Left ventricle myocardium inferior (tissue), 1 donor: Measurements from ENCODE around the gene SPATA6. TPM values are rescaled to one million over a fixed set of nuclear protein-coding genes. Genes with fewer than 3 reads are reported as not detected.
"Not testable (repeated sequence)": the region's sequence is repeated elsewhere in the genome, so short reads cannot be mapped to it uniquely, and the experiment has no call there.

ENCODE experiments used
- DNase-seq: peaks from one replicate; pipeline ENCODE4 v3.0.0-alpha.2; 2020
- H3K27ac ChIP-seq: fragments of 200-600 bp; replicated peaks from 2 replicates; pipeline ENCODE4 v1.8.0; 2021
- H3K27me3 ChIP-seq: fragments of 200-600 bp; 2 replicates; pipeline ENCODE4 v1.8.0; 2021; ENCODE audit warnings: low read depth
- H3K36me3 ChIP-seq: fragments of 200-600 bp; 2 replicates; pipeline ENCODE4 v1.8.0; 2021
- H3K4me1 ChIP-seq: fragments of 200-600 bp; 2 replicates; pipeline ENCODE4 v1.8.0; 2021
- H3K4me3 ChIP-seq: fragments of 200-600 bp; 2 replicates; pipeline ENCODE4 v1.8.0; 2021; ENCODE audit warnings: mild to moderate bottlenecking, moderate library complexity
- H3K9me3 ChIP-seq: fragments of 200-600 bp; replicated peaks from 2 replicates; pipeline ENCODE4 v1.8.0; 2021
- intact Hi-C: fragments of 100-400 bp; cut with micrococcal nuclease; formaldehyde crosslinking; loops from one replicate; pipeline ENCODE4 v1.11.0; 2022
- total RNA-seq: library from RNA; stranded (reverse); fragmentation: NEBNext Ultra II Directional; extraction: Animal tissue kit (Norgen Biotek cat#: 25700); gene quantifications from one replicate; pipeline ENCODE4 v1.2.1, GENCODE V29; 2021
- TF ChIP-seq, protein P1 (sequence below): fragments of 200-600 bp; IDR thresholded peaks from 2 replicates; pipeline ENCODE4 v1.8.0; 2021; ENCODE audit warnings: antibody characterized with exemption, mild to moderate bottlenecking, borderline replicate concordance
- donor health status: DM: no; HTN: yes; CAD: no; lungs with severe emphysema.

SPATA6 gene
- total RNA-seq, 1 donor from 2014 or later: 9.3 TPM

DNA sequence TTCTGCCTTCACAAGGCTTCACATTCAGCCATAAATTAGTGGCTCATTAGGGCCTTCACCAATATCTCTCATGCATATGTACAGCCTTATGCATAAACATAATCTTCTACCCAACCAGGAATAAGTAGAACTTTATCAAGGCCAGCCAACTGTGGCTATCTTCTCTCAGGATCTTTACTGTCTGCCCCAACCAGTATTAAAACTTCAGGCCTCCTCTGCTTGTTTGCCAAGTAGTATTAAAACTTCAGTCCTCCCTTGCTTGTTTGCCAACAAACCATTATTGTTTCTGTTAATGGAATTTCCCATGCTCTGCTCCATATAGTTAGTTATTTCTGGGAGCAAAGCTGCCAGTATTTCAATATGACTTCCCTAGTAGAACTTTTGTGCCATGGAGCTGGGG lies 169.4 kb downstream of the SPATA6 start:
- no peak overlapping the region for H3K4me3 ChIP-seq
- intact Hi-C loops: no loop called here
- TF ChIP-seq, protein P1, sequence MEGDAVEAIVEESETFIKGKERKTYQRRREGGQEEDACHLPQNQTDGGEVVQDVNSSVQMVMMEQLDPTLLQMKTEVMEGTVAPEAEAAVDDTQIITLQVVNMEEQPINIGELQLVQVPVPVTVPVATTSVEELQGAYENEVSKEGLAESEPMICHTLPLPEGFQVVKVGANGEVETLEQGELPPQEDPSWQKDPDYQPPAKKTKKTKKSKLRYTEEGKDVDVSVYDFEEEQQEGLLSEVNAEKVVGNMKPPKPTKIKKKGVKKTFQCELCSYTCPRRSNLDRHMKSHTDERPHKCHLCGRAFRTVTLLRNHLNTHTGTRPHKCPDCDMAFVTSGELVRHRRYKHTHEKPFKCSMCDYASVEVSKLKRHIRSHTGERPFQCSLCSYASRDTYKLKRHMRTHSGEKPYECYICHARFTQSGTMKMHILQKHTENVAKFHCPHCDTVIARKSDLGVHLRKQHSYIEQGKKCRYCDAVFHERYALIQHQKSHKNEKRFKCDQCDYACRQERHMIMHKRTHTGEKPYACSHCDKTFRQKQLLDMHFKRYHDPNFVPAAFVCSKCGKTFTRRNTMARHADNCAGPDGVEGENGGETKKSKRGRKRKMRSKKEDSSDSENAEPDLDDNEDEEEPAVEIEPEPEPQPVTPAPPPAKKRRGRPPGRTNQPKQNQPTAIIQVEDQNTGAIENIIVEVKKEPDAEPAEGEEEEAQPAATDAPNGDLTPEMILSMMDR: no peak
- no peaks in the 10 kb centered on the region for H3K4me1 ChIP-seq
- H3K36me3 ChIP-seq: peaks cover 42% of the 10 kb centered on the region
- no peaks in the 10 kb centered on the region for H3K27me3 ChIP-seq
- no peak for DNase-seq
- H3K9me3 ChIP-seq: peaks cover 22% of the 10 kb centered on the region
- no peak overlapping the region for H3K27ac ChIP-seq

DNA sequence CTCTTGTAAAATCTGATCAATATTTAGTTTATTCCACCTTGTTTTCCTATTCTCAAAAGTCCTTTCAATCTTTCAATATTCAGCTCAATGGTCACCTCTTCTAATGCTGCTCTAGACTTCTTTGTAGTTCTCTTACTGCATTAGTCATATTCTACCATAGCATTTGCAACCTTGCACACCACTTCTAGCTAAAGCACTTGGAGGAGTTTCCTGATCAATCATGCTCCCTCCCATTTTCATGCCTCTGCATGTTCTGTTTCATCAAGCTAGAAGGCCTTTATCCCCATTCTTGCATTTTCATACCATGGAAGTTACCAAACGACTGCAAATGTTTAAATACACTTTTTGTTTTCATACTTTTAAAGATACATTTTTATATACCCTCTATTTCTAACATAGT lies 177.3 kb downstream of the SPATA6 start:
- Histone ChIP-seq H3K27me3 (no peaks in the 10 kb centered on the region), H3K27ac (no peak overlapping the region), H3K9me3 (peaks cover 5% of the 10 kb centered on the region), H3K4me1 (no peaks in the 10 kb centered on the region), H3K36me3 (no peaks in the 10 kb centered on the region), H3K4me3 (no peak overlapping the region)
- DNase-seq: no peak
- TF ChIP-seq, protein P1: no peak
- intact Hi-C loops: no loop called here

DNA sequence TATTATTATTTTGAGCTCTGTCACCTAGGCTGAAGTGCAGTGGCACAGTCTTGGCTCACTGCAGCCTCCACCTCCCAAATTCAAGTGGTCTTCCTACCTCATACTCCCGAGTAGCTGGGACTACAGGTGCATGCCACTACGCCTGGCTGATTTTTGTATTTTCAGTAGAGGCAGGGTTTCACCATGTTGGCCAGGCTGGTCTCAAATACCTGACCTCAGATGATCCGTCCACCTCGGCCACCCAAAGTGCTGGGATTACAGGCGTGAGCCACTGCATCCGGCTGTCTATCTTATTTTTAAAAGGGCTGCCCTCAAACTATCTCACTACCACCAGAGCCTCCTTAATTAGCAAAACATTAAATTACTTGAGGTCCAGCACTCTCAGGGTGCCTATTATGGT lies 177.9 kb downstream of the SPATA6 start:
- DNase-seq, H3K4me1 ChIP-seq, H3K36me3 ChIP-seq, H3K27me3 ChIP-seq, intact Hi-C loops, H3K27ac ChIP-seq, H3K4me3 ChIP-seq: not testable (repeated sequence)
- peaks cover 11% of the 10 kb centered on the region for H3K9me3 ChIP-seq

DNA sequence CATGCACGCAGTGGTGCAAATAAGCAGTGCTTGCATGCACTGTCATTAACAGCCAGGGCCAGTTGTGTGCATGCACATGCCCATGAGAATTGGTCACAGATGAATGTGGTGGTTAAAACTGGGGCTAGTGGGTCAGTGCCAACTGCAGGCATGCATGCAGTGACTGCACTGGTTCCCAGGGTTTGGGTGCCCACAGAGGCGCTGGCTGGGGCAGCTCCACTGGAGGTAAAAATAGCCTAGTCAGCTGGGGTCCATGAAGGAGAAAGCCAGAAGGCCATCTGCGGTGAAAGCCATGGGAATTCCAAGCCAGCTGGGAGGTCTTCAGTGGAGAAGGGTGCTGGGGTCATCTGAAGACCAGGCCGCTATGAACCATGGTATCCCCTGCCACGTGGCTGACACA lies 179.3 kb downstream of the SPATA6 start:
- Histone ChIP-seq H3K4me3 (no peak overlapping the region), H3K9me3 (peaks cover 15% of the 10 kb centered on the region), H3K27me3 (no peaks in the 10 kb centered on the region), H3K4me1 (no peaks in the 10 kb centered on the region), H3K27ac (no peak overlapping the region), H3K36me3 (no peaks in the 10 kb centered on the region)
- TF ChIP-seq, protein P1: no peak
- intact Hi-C loops: no loop called here
- DNase-seq: no peak

DNA sequence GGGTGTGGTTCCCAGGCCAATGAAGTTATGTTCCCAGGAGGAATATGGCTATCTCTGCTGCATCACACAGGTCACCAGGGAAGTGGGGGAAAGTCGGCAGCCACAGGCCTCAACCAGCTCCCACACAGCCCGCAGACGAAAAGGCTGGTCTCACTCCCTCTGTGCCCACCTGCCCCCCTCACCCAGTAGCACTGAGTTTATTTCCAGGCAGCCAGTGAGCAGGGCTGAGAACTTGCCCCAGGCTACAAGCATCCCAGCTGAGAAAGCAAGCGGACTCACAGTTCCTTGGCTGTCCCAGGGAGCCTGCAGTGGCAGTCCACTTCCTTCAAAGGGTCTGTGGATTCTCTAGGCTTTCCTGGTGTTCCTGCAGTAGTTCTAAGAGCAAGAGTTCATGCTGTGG lies 180.6 kb downstream of the SPATA6 start:
- no peaks in the 10 kb centered on the region for H3K36me3 ChIP-seq
- no peaks in the 10 kb centered on the region for H3K4me1 ChIP-seq
- no peak overlapping the region for H3K27ac ChIP-seq
- DNase-seq: no peak
- no peak overlapping the region for H3K4me3 ChIP-seq
- intact Hi-C loops: no loop called here
- TF ChIP-seq, protein P1: no peak
- no peaks in the 10 kb centered on the region for H3K27me3 ChIP-seq
- H3K9me3 ChIP-seq: peaks cover 15% of the 10 kb centered on the region

DNA sequence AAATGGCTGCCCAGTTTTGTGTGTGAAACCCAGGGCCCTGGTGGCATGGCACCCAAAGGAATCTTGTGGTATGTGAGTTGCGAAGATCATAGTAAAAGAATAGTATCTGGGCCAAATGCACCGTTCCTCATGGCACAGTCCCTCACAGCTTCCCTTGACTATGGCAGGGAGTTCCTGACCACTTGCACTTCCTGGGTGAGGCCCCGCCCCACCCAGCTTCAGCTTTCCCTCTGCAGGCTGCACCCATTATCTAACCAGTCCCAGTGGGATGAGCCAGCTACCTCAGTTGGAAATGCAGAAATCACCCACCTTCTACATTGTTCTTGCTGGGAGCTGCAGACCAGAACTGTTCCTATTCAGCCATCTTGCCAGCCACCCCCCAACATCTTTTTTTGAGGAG lies 186.5 kb downstream of the SPATA6 start:
- H3K27ac ChIP-seq: no peak overlapping the region
- H3K4me1 ChIP-seq: no peaks in the 10 kb centered on the region
- intact Hi-C loops: no loop called here
- TF ChIP-seq, protein P1: no peak
- H3K36me3 ChIP-seq: no peaks in the 10 kb centered on the region
- no peak for DNase-seq
- H3K27me3 ChIP-seq: no peaks in the 10 kb centered on the region
- H3K4me3 ChIP-seq: no peak overlapping the region
- H3K9me3 ChIP-seq: peaks cover 32% of the 10 kb centered on the region

DNA sequence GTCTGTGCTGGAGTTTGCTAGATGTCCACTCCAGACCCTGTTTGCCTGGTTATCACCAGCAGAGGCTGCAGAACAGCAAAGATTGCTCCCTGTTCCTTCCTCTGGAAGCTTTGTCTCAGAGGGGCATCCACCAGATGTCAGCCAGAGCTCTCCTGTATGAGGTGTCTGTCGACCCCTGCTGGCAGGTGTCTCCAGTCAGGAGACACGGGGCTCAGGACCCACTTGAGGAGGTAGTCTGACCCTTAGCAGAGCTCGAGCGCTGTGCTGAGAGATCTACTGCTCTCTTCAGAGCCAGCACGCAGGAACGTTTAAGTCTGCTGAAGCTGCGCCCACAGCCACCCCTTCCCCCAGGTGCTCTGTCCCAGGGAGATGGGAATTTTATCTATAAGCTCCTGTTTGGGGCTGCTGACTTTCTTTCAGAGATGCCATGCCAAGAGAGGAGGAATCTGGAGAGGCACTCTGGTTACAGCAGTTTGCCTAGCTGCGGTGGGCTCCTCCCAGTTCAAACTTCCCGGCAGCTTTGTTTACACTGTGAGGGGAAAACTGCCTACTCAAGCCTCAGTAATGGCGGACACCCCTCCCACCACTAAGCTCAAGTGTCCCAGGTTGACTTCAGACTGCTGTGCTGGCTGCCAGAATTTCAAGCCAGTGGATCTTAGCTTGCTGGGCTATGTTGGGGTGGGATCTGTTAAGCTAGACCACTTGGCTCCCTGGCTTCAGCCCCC lies 187.1 kb downstream of the SPATA6 start:
- H3K9me3 ChIP-seq: peaks cover 29% of the 10 kb centered on the region
- DNase-seq, H3K4me1 ChIP-seq, H3K27ac ChIP-seq, intact Hi-C loops, H3K36me3 ChIP-seq, H3K4me3 ChIP-seq, H3K27me3 ChIP-seq: not testable (repeated sequence)

DNA sequence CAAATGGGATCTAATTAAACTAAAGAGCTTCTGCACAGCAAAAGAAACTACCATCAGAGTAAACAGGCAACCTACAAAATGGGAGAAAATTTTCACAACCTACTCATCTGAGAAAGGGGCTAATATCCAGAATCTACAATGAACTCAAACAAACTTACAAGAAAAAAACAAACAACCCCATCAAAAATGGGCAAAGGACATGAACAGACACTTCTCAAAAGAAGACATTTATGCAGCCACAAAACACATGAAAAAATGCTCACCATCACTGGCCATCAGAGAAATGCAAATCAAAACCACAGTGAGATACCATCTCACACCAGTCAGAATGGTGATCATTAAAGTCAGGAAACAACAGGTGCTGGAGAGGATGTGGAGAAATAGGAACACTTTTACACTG lies 189.7 kb downstream of the SPATA6 start:
- H3K4me1 ChIP-seq, DNase-seq, H3K36me3 ChIP-seq, H3K27me3 ChIP-seq, H3K27ac ChIP-seq, H3K4me3 ChIP-seq, intact Hi-C loops: not testable (repeated sequence)
- H3K9me3 ChIP-seq: peaks cover 16% of the 10 kb centered on the region

DNA sequence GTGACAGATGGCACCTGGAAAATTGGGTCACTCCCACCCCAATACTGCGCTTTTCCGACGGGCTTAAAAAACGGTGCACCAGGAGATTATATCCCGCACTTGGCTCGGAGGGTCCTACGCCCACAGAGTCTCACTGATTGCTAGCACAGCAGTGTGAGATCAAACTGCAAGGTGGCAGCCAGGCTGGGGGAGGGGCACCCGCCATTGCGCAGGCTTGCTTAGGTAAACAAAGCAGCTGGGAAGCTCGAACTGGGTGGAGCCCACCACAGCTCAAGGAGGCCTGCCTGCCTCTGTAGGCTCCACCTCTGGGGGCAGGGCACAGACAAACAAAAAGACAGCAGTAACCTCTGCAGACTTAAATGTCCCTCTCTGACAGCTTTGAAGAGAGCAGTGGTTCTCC lies 194.6 kb downstream of the SPATA6 start:
- DNase-seq, intact Hi-C loops, H3K36me3 ChIP-seq, H3K27ac ChIP-seq, H3K27me3 ChIP-seq, H3K4me1 ChIP-seq, H3K4me3 ChIP-seq: not testable (repeated sequence)
- H3K9me3 ChIP-seq: peaks cover 28% of the 10 kb centered on the region
